Lower lobe of right lung (tissue), 2 donors: ENCODE data around the gene SETDB2. TPM values are rescaled to one million over a fixed set of nuclear protein-coding genes. Genes with fewer than 3 reads are reported as not detected.

ENCODE experiments used
- ATAC-seq, 2 donors: fragments of 200-7000 bp; cut with Tn5 transposase; one replicate each; pipeline ENCODE4 v1.9.1; 2020 to 2022; ENCODE audit warnings: mild to moderate bottlenecking in 2 of 2, moderate library complexity in 2 of 2
- DNase-seq: peaks from one replicate; pipeline ENCODE4 v3.0.0-alpha.2; 2020
- H3K27ac ChIP-seq: fragments of 200-600 bp; one replicate; pipeline ENCODE4 v1.8.0; 2022
- H3K27me3 ChIP-seq: fragments of 200-600 bp; one replicate; pipeline ENCODE4 v1.8.0; 2022; ENCODE audit warnings: low read depth
- H3K36me3 ChIP-seq: fragments of 200-600 bp; one replicate; pipeline ENCODE4 v1.8.0; 2022; ENCODE audit warnings: mild to moderate bottlenecking
- H3K4me1 ChIP-seq: fragments of 200-600 bp; one replicate; pipeline ENCODE4 v1.8.0; 2022
- H3K4me3 ChIP-seq: fragments of 200-600 bp; one replicate; pipeline ENCODE4 v1.8.0; 2022; ENCODE audit warnings: mild to moderate bottlenecking
- H3K9me3 ChIP-seq: fragments of 200-600 bp; one replicate; pipeline ENCODE4 v1.8.0; 2022
- CTCF ChIP-seq: fragments of 200-600 bp; IDR thresholded peaks from one replicate; pipeline ENCODE4 v1.8.0; 2022; ENCODE audit warnings: antibody characterized with exemption, mild to moderate bottlenecking
- intact Hi-C: fragments of 100-400 bp; cut with DNase I; formaldehyde crosslinking; loops from one replicate; pipeline ENCODE4 v1.11.0; 2022
- total RNA-seq: library from RNA; stranded (reverse); fragmentation: NEBNext Ultra II Directional; extraction: Animal tissue kit (Norgen Biotek cat#: 25700); gene quantifications from one replicate; pipeline ENCODE4 v1.2.1, GENCODE V29; 2021
- donor health status: DM: no; HTN: yes; CAD: no; lungs with severe emphysema.

SETDB2 gene
- total RNA-seq, 1 donor from 2014 or later: 21.1 TPM

- no peak overlapping the region for H3K4me3 ChIP-seq
- peaks cover 5% of the 10 kb centered on the region for H3K36me3 ChIP-seq
- intact Hi-C loops: no loop called here
- DNase-seq (no peak), ATAC-seq (no peak)
- H3K4me1 ChIP-seq: peaks cover 29% of the 10 kb centered on the region
- no peaks in the 10 kb centered on the region for H3K27me3 ChIP-seq
- no peak overlapping the region for H3K27ac ChIP-seq
- no peak for TF ChIP-seq CTCF
- no peaks in the 10 kb centered on the region for H3K9me3 ChIP-seq
Observed at GRCh38 chr13:49450105-49450819, 6.2 kb downstream of the SETDB2 start.

GRCh38 chr13:49452725-49453457 is 8.8 kb downstream of the SETDB2 start:
- TF ChIP-seq CTCF: no peak
- intact Hi-C loops: no loop called here
- peaks cover 6% of the 10 kb centered on the region for H3K4me1 ChIP-seq
- no peak for DNase-seq
- no peaks in the 10 kb centered on the region for H3K9me3 ChIP-seq
- H3K27ac ChIP-seq: no peak overlapping the region
- ATAC-seq: no peak
- peaks cover 5% of the 10 kb centered on the region for H3K36me3 ChIP-seq
- H3K27me3 ChIP-seq: no peaks in the 10 kb centered on the region
- H3K4me3 ChIP-seq: no peak overlapping the region

- no peak for TF ChIP-seq CTCF
- ATAC-seq: no peak
- intact Hi-C loops: no loop called here
Observed at GRCh38 chr13:49453465-49453864, 9.4 kb downstream of the SETDB2 start.

GRCh38 chr13:49454388-49455006 is 10.4 kb downstream of the SETDB2 start:
- ATAC-seq (no peak), DNase-seq (no peak)
- Histone ChIP-seq H3K4me1 (no peaks in the 10 kb centered on the region), H3K27me3 (no peaks in the 10 kb centered on the region), H3K27ac (no peak overlapping the region), H3K36me3 (peaks cover 5% of the 10 kb centered on the region), H3K9me3 (no peaks in the 10 kb centered on the region), H3K4me3 (no peak overlapping the region)
- TF ChIP-seq CTCF: no peak
- intact Hi-C loops: no loop called here

More at GRCh38 chr13:49453465-49453864, 9.4 kb downstream of the SETDB2 start:
- H3K36me3 ChIP-seq: peaks cover 5% of the 10 kb centered on the region
- H3K9me3 ChIP-seq: no peaks in the 10 kb centered on the region
- peaks cover under 1% of the 10 kb centered on the region for H3K4me1 ChIP-seq
- no peaks in the 10 kb centered on the region for H3K27me3 ChIP-seq
- H3K27ac ChIP-seq: no peak overlapping the region
- no peak overlapping the region for H3K4me3 ChIP-seq
- no peak for DNase-seq

- DNase-seq (no peak), ATAC-seq (no peak)
- Histone ChIP-seq H3K4me3 (no peak overlapping the region), H3K4me1 (no peaks in the 10 kb centered on the region), H3K27ac (no peak overlapping the region), H3K36me3 (peaks cover 5% of the 10 kb centered on the region), H3K9me3 (no peaks in the 10 kb centered on the region), H3K27me3 (no peaks in the 10 kb centered on the region)
- TF ChIP-seq CTCF: no peak
- intact Hi-C loops: no loop called here
Observed at GRCh38 chr13:49455007-49455398, 10.9 kb downstream of the SETDB2 start.
